K562 (cell line): Measurements from ENCODE around the gene UGT2B17. TPM values are rescaled to one million over a fixed set of nuclear protein-coding genes. Genes with fewer than 3 reads are reported as not detected.

ENCODE experiments used
- ATAC-seq: fragments of 200-7000 bp; cut with Tn5 transposase; 3 replicates; pipeline ENCODE4 v1.9.1; 2020; ENCODE audit warnings: moderate library complexity
- BruUV-seq: library from RNA; stranded (reverse); fragments of 400-500 nt; replicated peaks from 2 replicates; lab custom pipeline; 2021; lab: Mats Ljungman, UMichigan
- CTCF ChIA-PET: fragments of 300-600 bp; formaldehyde crosslinking; extraction: SDS; loops from one replicate; lab custom pipeline; 2021; ENCODE audit warnings: low intra/inter-chr PET ratio; lab: Yijun Ruan, JAX
- POLR2A ChIA-PET: fragments of 300-600, 350-650 bp; sonication (Branson Sonifier 250); formaldehyde crosslinking; extraction: SDS; loops from one replicate; lab custom pipeline; 2021; ENCODE audit warnings: antibody characterized with exemption, inconsistent platforms; lab: Yijun Ruan, JAX
- DNase-seq, 4 experiments: peaks; one replicate each; pipeline versions ENCODE4 v3.0.0 to v3.0.0-alpha.2; 2011 to 2018; ENCODE audit warnings: low spot score in 3 of 4, mixed read lengths in 3 of 4; ENCODE audit errors: extremely low read depth in 1 of 4
- FAIRE-seq: peaks from 2 replicates; lab custom pipeline; 2011; peaks lifted over from hg19 to GRCh38; lab: Jason Lieb, UNC
- H2AFZ ChIP-seq: 2 replicates; pipeline ENCODE4 v1.6.0; 2011; ENCODE audit warnings: low read depth, low read length, control low read depth, inconsistent platforms
- H3K27ac ChIP-seq: fragments of 200-600 bp; 3 replicates; pipeline ENCODE4 v1.8.0; 2011; ENCODE audit warnings: low read depth, mild to moderate bottlenecking, control low read depth, inconsistent platforms, low read length, moderate library complexity, mixed read lengths; ENCODE audit errors: extremely low read depth
- H3K27me3 ChIP-seq, 2 experiments: fragments of 300-600 bp in 1 of 2; 2 replicates in 1 of 2; 3 replicates in 1 of 2; pipeline versions ENCODE4 v1.6.0 to v1.8.0; 2011; ENCODE audit warnings: inconsistent platforms in 2 of 2, low read length in 2 of 2, mild to moderate bottlenecking in 1 of 2, mixed read lengths in 1 of 2, moderate library complexity in 1 of 2; ENCODE audit not compliant: control insufficient read depth in 2 of 2, insufficient read depth in 2 of 2
- H3K36me3 ChIP-seq: fragments of 300-600 bp; 3 replicates; pipeline ENCODE4 v1.8.0; 2011; ENCODE audit warnings: mild to moderate bottlenecking, low read length, inconsistent platforms; ENCODE audit not compliant: control insufficient read depth, insufficient read depth
- H3K4me1 ChIP-seq, 2 experiments: fragments of 200-600 bp in 1 of 2; replicated peaks in 1 of 2; 2 replicates in 1 of 2; 3 replicates in 1 of 2; pipeline versions ENCODE4 v1.5.1 to v1.8.0; 2011; ENCODE audit warnings: inconsistent platforms in 2 of 2, low read length in 2 of 2, mild to moderate bottlenecking in 1 of 2, mixed read lengths in 1 of 2, moderate library complexity in 1 of 2; ENCODE audit not compliant: control insufficient read depth in 2 of 2, insufficient read depth in 2 of 2
- H3K4me2 ChIP-seq: 2 replicates; pipeline ENCODE4 v1.6.1; 2011; ENCODE audit warnings: low read length, control low read depth, inconsistent platforms, mixed read lengths; ENCODE audit not compliant: insufficient read depth
- H3K4me3 ChIP-seq: fragments of 200-600 bp; sonication (generic), shearing (Covaris generic); 2 replicates; pipeline ENCODE4 v1.5.1; 2016; ENCODE audit warnings: control low read depth, inconsistent platforms
- H3K79me2 ChIP-seq: fragments of 200-600 bp; 3 replicates; pipeline ENCODE4 v1.8.0; 2011; ENCODE audit warnings: low read length, inconsistent platforms; ENCODE audit not compliant: control insufficient read depth, insufficient read depth
- H3K9ac ChIP-seq, 2 experiments: 2 replicates each; pipeline versions ENCODE4 v1.6.0 to v1.6.1; 2011; ENCODE audit warnings: low read depth in 2 of 2, low read length in 2 of 2, control low read depth in 1 of 2, inconsistent platforms in 1 of 2, mild to moderate bottlenecking in 1 of 2, mixed read lengths in 1 of 2; ENCODE audit not compliant: insufficient read depth in 1 of 2
- H3K9me1 ChIP-seq: one replicate; pipeline ENCODE4 v1.6.0; 2011; ENCODE audit warnings: inconsistent platforms, mild to moderate bottlenecking, low read length, moderate library complexity; ENCODE audit not compliant: control insufficient read depth, insufficient read depth
- H3K9me3 ChIP-seq: replicated peaks from 2 replicates; pipeline ENCODE4 v1.5.1; 2011; ENCODE audit warnings: low read depth, low read length, inconsistent platforms; ENCODE audit not compliant: control insufficient read depth, insufficient read depth
- H4K20me1 ChIP-seq: replicated peaks from 2 replicates; pipeline ENCODE4 v1.6.1; 2011; ENCODE audit warnings: low read length, inconsistent platforms, mixed read lengths; ENCODE audit not compliant: control insufficient read depth, insufficient read depth
- NFIC ChIP-seq: fragments of 450-650 bp; IDR thresholded peaks from 2 replicates; pipeline ENCODE4 v1.6.1; 2017; ENCODE audit warnings: mild to moderate bottlenecking, inconsistent platforms
- NFIX ChIP-seq: fragments of 250-450 bp; sonication (Bioruptor Pico); IDR thresholded peaks from 2 replicates; pipeline ENCODE4 v1.4.0; 2020; ENCODE audit warnings: low read depth, mild to moderate bottlenecking, moderate library complexity
- PHF8 ChIP-seq: fragments of 200-600 bp; sonication (generic); IDR thresholded peaks from 2 replicates; pipeline ENCODE4 v1.6.1; 2012; ENCODE audit warnings: mixed run types, mild to moderate bottlenecking, inconsistent platforms, low read length, moderate library complexity, borderline replicate concordance
- POU5F1 ChIP-seq: fragments of 150-350 bp; IDR thresholded peaks from 2 replicates; pipeline ENCODE4 v1.6.1; 2014; ENCODE audit warnings: borderline replicate concordance, low read length, low read depth, mild to moderate bottlenecking; ENCODE audit not compliant: partially characterized antibody
- THRAP3 ChIP-seq: fragments of 450-650 bp; IDR thresholded peaks from 2 replicates; pipeline ENCODE4 v1.6.1; 2016; ENCODE audit warnings: mild to moderate bottlenecking, inconsistent platforms, borderline replicate concordance
- WGBS: fragments of 100-300 bp; shearing (Covaris generic); methylation state at CpG from one replicate; pipeline ENCODE4 v1.1.6; 2016; ENCODE audit warnings: low coverage, mixed read lengths; ENCODE audit not compliant: insufficient coverage; ENCODE audit errors: missing lambda C conversion rate; 5-methylcytosine and 5-hydroxymethylcytosine counted together
- in situ Hi-C: fragments of 300-500 bp; cut with MboI; formaldehyde crosslinking; loops from 4 replicates; pipeline ENCODE4 v1.15.0; 2018; ENCODE audit warnings: inconsistent platforms, mixed read lengths
- intact Hi-C: fragments of 100-400 bp; cut with micrococcal nuclease; formaldehyde crosslinking; loops from 2 replicates; pipeline ENCODE4 v1.14.2; 2022
- polyA plus RNA-seq, 8 experiments: library from polyadenylated mRNA; depleted of rRNA in 4 of 8; stranded (reverse) in 5 of 8; unstranded in 3 of 8; fragments of >200 nt; fragmentation: Nextera tagmentation in 2 of 8; fragmentation: Illumina TruSeq in 1 of 8; extraction: Ambion mirVana in 2 of 8; extraction: Trizol in 1 of 8; gene quantifications; 2 replicates each; pipeline versions ENCODE4 v1.2.1 to v1.2.3, GENCODE V29; 2011 to 2014; ENCODE audit warnings: inconsistent platforms in 1 of 8, missing spikeins in 1 of 8
- total RNA-seq, 7 experiments: library from RNA; depleted of rRNA in 6 of 7; stranded (reverse); fragments of >200 nt in 6 of 7; fragmentation: Illumina TruSeq in 2 of 7; extraction: Trizol in 2 of 7; gene quantifications; 2 replicates each; pipeline versions ENCODE4 v1.2.1 to v1.2.3, GENCODE V29; 2011 to 2021; ENCODE audit warnings: low replicate concordance in 1 of 7
- TF ChIP-seq, protein P1 (sequence below): sonication (generic); formaldehyde crosslinking; IDR thresholded peaks from 2 replicates; pipeline ENCODE4 v1.8.1; 2023; ENCODE audit warnings: mild to moderate bottlenecking, missing genetic modification reagents

The UGT2B17 gene
- total and polyA plus RNA-seq, 9 of the 15 experiments (the other 6 are each of a cell fraction or from before 2014, with no cell fraction given): 0.11 TPM; not detected in 8

DNA sequence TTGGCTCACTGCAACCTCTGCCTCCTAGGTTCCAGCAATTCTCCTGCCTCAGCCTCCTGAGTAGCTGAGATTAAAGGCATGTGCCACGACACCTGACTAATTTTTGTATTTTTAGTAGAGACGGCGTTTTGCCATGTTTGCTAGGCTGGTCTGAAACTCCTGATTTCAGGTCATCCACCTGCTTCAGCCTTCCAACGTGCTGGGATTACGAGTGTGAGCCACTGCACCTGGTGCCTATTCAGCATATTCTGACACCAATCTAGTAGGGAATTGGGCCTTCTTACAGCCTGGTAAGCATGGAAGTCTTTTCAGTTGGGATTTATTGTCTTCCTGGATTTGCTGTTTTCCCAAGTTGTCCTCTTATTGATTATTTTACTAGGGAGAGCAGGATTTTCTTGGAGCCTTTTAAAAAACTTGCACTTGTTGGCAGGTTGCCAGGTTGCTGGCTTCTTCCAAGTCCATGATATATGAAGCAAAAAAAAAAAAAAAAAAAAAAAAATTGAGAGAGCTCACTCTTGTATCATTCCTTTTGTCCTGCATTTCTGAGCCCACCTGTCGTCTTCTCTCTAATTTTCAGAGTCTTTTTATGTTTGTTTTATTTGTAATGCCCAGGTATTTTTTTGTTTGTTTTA lies 85.2 kb downstream of the UGT2B17 start:
- FAIRE-seq (no peak), DNase-seq (peak in 1 of 4 experiments; percentile 17), ATAC-seq (no peak)
- Histone ChIP-seq H3K9me3 (no peaks in the 10 kb centered on the region), H3K4me2 (no peak overlapping the region), H3K36me3 (no peaks in the 10 kb centered on the region), H3K9me1 (no peaks in the 10 kb centered on the region), H3K9ac (no peak overlapping the region), H3K4me1 (no peaks in the 10 kb centered on the region), H3K79me2 (no peaks in the 10 kb centered on the region), H2AFZ (no peak overlapping the region), H3K27me3 (no peaks in the 10 kb centered on the region), H4K20me1 (no peaks in the 10 kb centered on the region), H3K4me3 (no peak overlapping the region), H3K27ac (no peak overlapping the region)
- intact Hi-C loops (loop anchor here (10.0 kb wide), 2 partner anchors 184 to 534 kb away; partner anchors contain the start of gene UGT2B15), in situ Hi-C loops (no loop called here)
- no TSS peak for BruUV-seq
- TF ChIP-seq PHF8: no peak
- TF ChIP-seq, protein P1, sequence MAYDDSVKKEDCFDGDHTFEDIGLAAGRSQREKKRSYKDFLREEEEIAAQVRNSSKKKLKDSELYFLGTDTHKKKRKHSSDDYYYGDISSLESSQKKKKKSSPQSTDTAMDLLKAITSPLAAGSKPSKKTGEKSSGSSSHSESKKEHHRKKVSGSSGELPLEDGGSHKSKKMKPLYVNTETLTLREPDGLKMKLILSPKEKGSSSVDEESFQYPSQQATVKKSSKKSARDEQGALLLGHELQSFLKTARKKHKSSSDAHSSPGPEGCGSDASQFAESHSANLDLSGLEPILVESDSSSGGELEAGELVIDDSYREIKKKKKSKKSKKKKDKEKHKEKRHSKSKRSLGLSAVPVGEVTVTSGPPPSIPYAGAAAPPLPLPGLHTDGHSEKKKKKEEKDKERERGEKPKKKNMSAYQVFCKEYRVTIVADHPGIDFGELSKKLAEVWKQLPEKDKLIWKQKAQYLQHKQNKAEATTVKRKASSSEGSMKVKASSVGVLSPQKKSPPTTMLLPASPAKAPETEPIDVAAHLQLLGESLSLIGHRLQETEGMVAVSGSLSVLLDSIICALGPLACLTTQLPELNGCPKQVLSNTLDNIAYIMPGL: no peak
- TF ChIP-seq NFIC: peak; percentile 93
- peak; percentile 77 for TF ChIP-seq NFIX
- no peak for TF ChIP-seq THRAP3
- no peak for TF ChIP-seq POU5F1
- POLR2A ChIA-PET: no interaction called here
- CTCF ChIA-PET: no interaction called here
- 0% methylated on average over 6 of the region's 6 CpGs for WGBS
